Non-pigmented ciliary epithelial cell (primary cell): ENCODE results near the gene C9orf153.

Experiments
- DNase-seq: peaks from one replicate; pipeline ENCODE4 v3.0.0-alpha.2; 2010; ENCODE audit warnings: low read depth

C9orf153 gene

DNA sequence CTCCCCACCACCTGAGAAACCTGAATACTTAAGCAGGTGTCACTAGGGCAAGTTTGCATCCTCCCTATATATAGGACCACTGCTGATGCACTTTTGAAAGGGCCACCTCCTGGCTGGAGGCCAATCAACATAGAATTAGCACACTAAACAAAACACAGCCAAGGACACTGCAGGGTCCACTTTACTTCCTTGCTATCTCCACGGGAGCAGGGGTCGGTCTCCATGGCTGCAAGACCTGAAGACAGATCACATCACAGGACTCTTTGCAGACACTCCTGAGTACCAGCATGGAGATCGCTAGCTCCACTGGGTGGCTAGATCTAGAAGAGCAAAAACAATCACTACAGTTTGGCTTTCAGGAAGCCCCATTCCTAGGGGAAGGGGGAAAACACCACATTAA, 72.3 kb downstream of the C9orf153 start:
- no peak for DNase-seq

DNA sequence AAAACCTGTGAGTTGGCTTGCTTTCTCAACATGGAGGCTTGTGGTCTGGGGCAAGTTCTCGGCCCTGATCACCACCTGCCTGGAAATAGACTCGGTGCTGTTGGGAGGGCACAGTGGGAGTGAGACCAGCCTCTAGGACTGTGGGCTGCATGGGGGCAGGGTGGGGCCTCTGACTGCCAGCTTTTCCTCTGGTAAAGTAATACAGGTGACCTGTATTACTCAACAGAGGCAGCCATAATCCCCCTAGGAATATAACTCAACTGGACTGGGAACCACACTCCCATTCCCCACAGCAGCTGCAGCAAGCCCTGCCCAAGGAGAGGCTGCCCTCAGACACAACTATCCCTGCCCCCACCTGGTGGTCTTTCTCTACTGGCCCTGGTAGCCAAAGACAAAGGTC, 72.8 kb downstream of the C9orf153 start:
- DNase-seq = no peak

DNA sequence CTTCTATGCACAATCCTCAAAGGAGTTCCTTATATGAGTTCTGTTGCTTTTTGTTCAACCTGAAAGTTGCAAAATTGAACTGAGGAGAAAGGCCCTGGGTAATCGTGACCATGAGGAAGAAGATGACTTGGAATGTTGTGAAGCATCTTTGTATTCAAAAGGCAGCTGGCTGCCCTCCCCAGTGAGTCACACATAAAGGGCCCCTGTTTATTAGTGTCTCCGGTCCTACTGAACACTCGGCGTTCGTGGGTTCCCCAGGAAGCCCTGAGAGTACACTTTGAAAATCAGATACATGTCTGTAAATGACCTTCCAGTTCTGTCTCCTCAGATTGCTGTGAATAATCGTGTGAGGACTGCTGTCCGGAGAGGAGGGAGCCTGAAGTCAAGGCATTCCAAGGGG, 73.6 kb downstream of the C9orf153 start:
- DNase-seq = no peak

DNA sequence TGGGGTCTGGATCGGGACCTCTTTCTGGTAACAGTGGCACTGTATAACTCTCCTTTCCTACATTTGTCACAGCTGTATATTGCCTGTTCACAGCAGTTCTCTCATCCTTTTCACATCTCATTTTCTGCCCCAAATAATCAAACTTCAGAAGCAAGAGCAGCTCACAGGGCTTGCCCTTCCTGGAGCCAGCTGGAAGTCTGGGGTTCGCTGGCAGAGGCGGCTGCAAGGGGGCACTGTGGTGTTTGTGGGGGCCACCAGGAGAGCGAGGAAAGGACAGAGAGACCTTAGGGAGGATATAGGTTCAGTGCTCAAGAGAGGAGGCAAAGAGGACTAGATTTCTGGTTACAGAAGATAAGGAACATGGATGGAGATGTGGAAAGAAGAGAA, 75.3 kb downstream of the C9orf153 start:
- DNase-seq = no peak

DNA sequence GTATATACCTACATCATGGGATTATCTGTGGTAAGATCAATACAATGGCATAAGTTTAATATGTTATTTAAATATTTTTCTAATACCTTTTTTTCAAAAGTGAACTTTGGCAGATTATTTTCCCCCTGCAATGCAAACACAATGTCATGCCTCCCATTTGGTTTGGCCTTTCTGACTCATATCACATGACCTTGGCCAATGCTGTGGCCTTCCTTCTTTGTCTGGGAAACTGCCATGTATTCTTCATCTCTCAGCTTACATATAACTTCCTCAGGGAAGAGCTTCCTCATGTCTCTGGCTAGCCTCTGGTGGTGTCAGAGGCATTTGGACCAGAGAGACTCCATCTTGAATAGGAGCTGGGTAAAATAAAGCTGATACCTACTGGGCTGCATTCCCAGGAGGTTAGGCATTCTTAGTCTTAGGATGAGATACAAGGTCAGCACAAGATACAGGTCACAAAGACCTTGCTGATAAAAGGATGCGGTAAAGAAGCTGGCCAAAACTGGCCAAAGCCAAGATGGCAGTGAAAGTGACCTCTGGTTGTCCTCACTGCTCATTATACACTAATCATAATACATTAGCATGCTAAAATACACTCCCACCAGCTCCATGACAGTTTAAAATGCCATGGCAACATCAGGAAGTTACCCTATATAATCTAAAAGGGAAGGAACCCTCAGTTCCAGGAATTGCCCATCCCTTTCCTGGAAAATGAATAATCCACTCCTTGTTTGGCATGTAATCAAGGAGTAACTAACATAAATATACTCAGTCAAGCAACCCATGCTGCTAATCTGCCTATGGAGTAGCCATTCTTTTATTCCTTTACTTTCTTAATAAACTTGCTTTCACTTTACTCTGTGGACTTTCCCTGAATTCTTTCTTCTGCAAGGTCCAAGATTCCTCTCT, 76.0 kb downstream of the C9orf153 start:
- no peak for DNase-seq

DNA sequence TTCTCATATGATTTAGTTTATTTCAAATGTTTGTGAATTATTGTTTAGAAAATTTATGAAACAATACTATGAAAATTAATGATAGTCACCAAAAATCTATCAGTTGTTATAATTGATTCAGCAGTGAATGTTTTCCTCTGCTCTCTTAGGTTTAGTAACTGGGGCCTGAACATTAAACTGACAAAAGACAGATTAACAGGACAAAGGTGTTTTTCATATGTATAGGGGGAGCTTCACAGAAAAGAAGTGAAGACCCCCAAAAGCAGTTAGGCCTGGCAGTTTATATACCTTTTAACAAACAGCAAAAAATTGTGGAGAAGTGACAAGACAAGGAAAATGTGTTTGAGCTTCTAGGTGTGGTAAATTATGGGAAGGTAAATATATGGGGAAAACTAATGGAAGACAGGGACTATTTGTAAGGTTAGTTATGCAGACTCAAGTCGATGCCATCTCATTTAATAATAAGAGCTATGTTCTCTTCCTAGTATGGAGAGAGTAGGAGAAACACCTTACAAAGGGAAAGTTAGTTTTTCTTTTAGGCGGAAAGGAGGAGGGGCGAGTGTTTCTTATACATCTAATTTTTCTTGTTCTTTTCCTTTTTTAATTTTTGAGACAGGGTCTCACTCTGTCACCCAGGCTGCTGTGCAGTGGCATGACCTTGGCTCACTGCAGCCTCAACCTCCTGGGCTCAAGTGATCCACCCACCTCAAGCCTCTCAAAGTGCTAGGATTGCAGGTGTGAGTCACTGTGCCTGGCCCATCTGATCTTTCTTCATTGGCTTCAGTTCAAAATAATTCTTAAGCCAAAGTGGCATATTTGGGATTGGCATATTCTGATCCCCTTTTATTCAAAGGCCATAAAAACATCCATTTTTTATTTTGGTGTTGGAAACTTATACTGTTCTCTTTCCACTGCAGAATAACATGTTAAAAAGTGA, 77.8 kb downstream of the C9orf153 start:
- DNase-seq = no peak

DNA sequence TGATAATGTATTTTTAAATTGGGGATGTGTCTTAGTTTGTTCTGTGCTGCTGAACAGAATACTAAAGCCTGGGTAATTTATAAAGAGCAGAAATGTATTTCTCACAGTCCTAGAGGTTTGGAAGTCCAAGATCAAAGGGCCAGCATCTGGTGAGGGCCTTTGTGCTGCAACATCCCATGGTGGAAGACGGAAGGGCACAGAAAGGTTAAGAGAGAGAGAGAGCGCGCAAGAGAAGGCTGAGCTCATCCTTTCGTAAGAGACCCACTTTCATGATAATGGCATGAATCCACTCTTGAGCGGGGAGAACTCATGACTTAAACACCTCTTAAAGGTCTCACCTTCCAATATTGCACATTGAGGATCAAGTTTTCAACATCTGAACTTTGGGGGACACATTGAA, 81.0 kb downstream of the C9orf153 start:
- DNase-seq = no peak

DNA sequence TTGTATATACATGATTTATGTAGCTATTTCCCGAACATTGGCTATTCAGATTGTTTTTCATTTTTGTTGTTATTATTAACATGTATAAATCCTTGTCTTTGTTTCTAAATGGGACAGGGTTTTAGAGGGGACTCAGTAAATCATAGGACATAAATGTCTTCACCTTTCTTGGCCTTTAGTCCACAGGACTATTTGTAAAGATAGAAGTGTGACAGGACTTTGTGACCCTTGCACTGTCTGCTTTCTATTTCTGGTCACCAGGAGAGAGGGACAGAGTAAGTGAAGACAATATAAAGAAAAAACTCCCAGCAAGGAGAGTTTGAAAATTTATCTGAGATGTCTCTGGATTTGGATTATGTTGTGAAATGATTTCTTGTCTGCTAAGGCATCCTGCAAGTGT, 81.5 kb downstream of the C9orf153 start:
- DNase-seq = no peak

DNA sequence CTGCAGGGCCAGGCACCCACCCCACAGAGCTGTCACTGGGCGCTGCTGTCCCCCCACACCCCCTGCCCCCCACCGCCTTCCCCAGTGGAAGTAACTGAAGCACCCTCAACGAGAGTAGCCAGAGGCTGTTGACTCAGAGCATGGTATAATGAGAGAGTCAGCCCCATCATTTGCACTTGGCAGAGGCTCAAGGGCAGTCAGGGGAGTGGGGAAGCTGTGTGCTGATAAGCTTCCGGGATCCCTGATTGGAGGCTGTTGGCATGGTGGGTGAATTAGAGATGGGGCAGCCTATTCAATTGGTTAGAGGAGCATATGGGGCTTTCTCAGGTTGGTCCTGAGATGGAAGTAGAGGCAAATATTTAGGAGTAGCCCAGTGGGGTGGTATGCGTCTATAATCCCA, 83.0 kb downstream of the C9orf153 start:
- no peak for DNase-seq

DNA sequence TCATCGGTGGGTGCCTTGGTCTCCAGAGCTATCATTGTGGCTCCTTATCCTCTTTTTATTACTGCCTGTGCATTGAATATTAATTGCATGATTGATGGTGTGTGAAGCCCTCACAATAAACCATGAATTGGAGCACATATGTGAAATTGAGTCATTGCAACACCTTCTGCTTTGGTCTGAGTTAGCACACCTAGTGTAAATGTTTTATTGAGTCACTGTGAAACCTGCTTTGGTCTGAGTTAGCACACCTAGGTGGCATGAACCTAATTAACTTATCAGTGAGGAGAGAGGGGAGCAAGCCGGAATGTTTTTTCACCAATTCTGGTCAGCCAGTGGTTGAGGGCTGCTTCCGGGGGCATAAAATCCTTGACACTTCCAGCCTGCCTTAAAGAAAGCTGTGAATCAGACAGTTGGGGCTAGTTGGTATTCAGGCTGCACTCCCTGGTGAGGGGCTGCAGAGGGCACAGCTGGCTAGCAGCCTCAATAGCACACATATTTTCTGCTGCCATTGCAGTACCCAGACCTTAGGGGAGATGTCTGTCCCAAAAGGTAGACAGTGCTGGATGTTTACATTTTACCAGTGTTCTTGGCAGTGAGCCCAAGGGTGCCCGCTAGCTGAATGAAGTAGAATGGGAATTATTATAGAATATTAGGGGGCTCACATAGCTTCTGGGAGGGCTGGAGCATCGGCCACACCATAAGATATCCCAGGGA, 83.6 kb downstream of the C9orf153 start:
- no peak for DNase-seq

DNA sequence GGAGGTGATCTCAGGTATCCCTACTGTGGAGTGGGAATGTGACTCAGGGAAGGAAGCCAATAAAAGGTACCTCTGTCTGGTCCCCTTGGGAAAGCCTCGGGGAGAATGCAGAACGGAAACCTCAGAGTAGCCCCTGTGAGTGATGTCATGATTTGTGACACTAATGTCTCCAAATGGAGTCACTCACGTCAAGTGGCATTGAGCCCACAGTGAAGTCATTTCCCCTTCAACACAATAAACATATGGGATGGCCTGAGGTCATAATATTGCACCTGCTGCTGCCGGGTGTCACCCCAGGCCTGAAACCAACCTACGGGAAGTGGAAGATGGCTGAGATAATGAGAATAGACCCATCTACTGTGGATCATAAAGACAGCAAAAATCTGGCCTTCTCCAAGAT, 84.2 kb downstream of the C9orf153 start:
- DNase-seq = no peak
